HG03575 (cell line): ENCODE measurements around the gene MAK.
"Not testable (repeated sequence)": the region's sequence is repeated elsewhere in the genome, so short reads cannot be mapped to it uniquely, and the experiment has no call there.

ENCODE experiments used
- ATAC-seq: cut with Tn5 transposase; IDR thresholded peaks from one replicate; pipeline ENCODE4 v1.9.1; 2021; ENCODE audit not compliant: unreplicated experiment, insufficient number of reproducible peaks, low FRiP score; ENCODE audit errors: extremely low read depth

MAK gene

GRCh38 chr6:10857259-10857658 is 18.9 kb upstream of the MAK start:
- no peak for ATAC-seq

- no peak for ATAC-seq
Observed at GRCh38 chr6:10854922-10855632, 16.7 kb upstream of the MAK start.

GRCh38 chr6:10853849-10854300 is 15.5 kb upstream of the MAK start:
- ATAC-seq, result not testable (repeated sequence)

- no peak for ATAC-seq
Observed at GRCh38 chr6:10852361-10852960, 14.1 kb upstream of the MAK start.

GRCh38 chr6:10850728-10851127 is 12.4 kb upstream of the MAK start:
- ATAC-seq, result no peak

- no peak for ATAC-seq
Observed at GRCh38 chr6:10849901-10850300, 11.6 kb upstream of the MAK start.

GRCh38 chr6:10847684-10848083 is 9.3 kb upstream of the MAK start:
- ATAC-seq, result no peak

- no peak for ATAC-seq
Observed at GRCh38 chr6:10843554-10843953, 5.2 kb upstream of the MAK start.

GRCh38 chr6:10838794-10839333 is 525 bp upstream of the MAK start:
- peak; percentile 33 for ATAC-seq

GRCh38 chr6:10837622-10837994 is 731 bp downstream of the MAK start:
- no peak for ATAC-seq

GRCh38 chr6:10837009-10837621 is 1.2 kb downstream of the MAK start:
- no peak for ATAC-seq

- no peak for ATAC-seq
Observed at GRCh38 chr6:10834823-10835222, 3.5 kb downstream of the MAK start.

GRCh38 chr6:10831609-10832008 is 6.7 kb downstream of the MAK start:
- ATAC-seq, result no peak

GRCh38 chr6:10824819-10825218 is 13.5 kb downstream of the MAK start:
- ATAC-seq, result no peak

- ATAC-seq, result no peak
Observed at GRCh38 chr6:10824297-10824696, 14.0 kb downstream of the MAK start.

- not testable (repeated sequence) for ATAC-seq
Observed at GRCh38 chr6:10814176-10814575, 24.2 kb downstream of the MAK start.

GRCh38 chr6:10809098-10809497 is 29.2 kb downstream of the MAK start:
- no peak for ATAC-seq

- ATAC-seq, result no peak
Observed at GRCh38 chr6:10808376-10808775, 30.0 kb downstream of the MAK start.

- ATAC-seq, result peak; percentile 82
Observed at GRCh38 chr6:10801224-10801848, 37.0 kb downstream of the MAK start.

- ATAC-seq, result no peak
Observed at GRCh38 chr6:10800810-10801209, 37.5 kb downstream of the MAK start.
